GM12878 (cell line): ENCODE data around the gene LMCD1. TPM values are rescaled to one million over a fixed set of nuclear protein-coding genes. Genes with fewer than 3 reads are reported as not detected.

ENCODE experiments used
- ATAC-seq: fragments of 200-7000 bp; cut with Tn5 transposase; 3 replicates; pipeline ENCODE4 v1.9.1; 2020; ENCODE audit warnings: mild to moderate bottlenecking, moderate library complexity
- BruUV-seq: library from RNA; stranded (reverse); fragments of 400-500 nt; replicated peaks from 2 replicates; lab custom pipeline; 2021; lab: Mats Ljungman, UMichigan
- CTCF ChIA-PET: fragments of 300-600 bp; sonication (Branson Sonifier 250); formaldehyde crosslinking; extraction: SDS; loops from one replicate; lab custom pipeline; 2021; ENCODE audit warnings: inconsistent platforms; lab: Yijun Ruan, JAX
- POLR2A ChIA-PET: fragments of 350-600 bp; formaldehyde crosslinking; extraction: SDS; loops from one replicate; lab custom pipeline; 2021; ENCODE audit warnings: inconsistent platforms; lab: Charles Lee
- RAD21 ChIA-PET: fragments of 300-600 bp; sonication (Branson Sonifier 250); formaldehyde crosslinking; loops from one replicate; lab custom pipeline; 2023; ENCODE audit warnings: antibody characterized with exemption; ENCODE audit not compliant: unreplicated experiment; lab: Charles Lee
- SMC1A ChIA-PET: fragments of 300-600 bp; sonication (Branson Sonifier 250); formaldehyde crosslinking; loops from one replicate; lab custom pipeline; 2023; ENCODE audit not compliant: unreplicated experiment, uncharacterized antibody; lab: Charles Lee
- DNase-seq: peaks from one replicate; pipeline ENCODE4 v3.0.0-alpha.2; 2011; ENCODE audit warnings: low read depth, low spot score
- FAIRE-seq: peaks from 3 replicates; lab custom pipeline; 2011; peaks lifted over from hg19 to GRCh38; lab: Jason Lieb, UNC
- H2AFZ ChIP-seq: 2 replicates; pipeline ENCODE4 v1.6.0; 2011; ENCODE audit warnings: low read depth, low read length, control low read depth; ENCODE audit not compliant: control insufficient read depth
- H3K27ac ChIP-seq: 2 replicates; pipeline ENCODE4 v1.5.1; 2011; ENCODE audit warnings: control low read depth; ENCODE audit not compliant: control insufficient read depth, insufficient read depth
- H3K27me3 ChIP-seq, 2 experiments: replicated peaks in 1 of 2; 2 replicates each; pipeline versions ENCODE4 v1.6.0 to v1.6.1; 2011; ENCODE audit warnings: low read length in 1 of 2; ENCODE audit not compliant: control insufficient read depth in 2 of 2, insufficient read depth in 2 of 2
- H3K36me3 ChIP-seq, 2 experiments: 2 replicates each; pipeline ENCODE4 v1.5.1; 2011; ENCODE audit warnings: low read length in 1 of 2; ENCODE audit not compliant: control insufficient read depth in 2 of 2, insufficient read depth in 2 of 2
- H3K4me1 ChIP-seq: 2 replicates; pipeline ENCODE4 v1.6.1; 2011; ENCODE audit warnings: mild to moderate bottlenecking, low read length, moderate library complexity, mixed read lengths; ENCODE audit not compliant: control insufficient read depth, insufficient read depth
- H3K4me2 ChIP-seq: 2 replicates; pipeline ENCODE4 v1.6.0; 2011; ENCODE audit warnings: control low read depth; ENCODE audit not compliant: control insufficient read depth, insufficient read depth
- H3K4me3 ChIP-seq: fragments of 200-600 bp; sonication (generic); 2 replicates; pipeline ENCODE4 v1.5.1; 2016
- H3K79me2 ChIP-seq: 2 replicates; pipeline ENCODE4 v1.6.0; 2011; ENCODE audit warnings: low read length; ENCODE audit not compliant: control insufficient read depth, insufficient read depth
- H3K9ac ChIP-seq: 2 replicates; pipeline ENCODE4 v1.8.0; 2011; ENCODE audit warnings: low read length, control low read depth, mixed read lengths; ENCODE audit not compliant: control insufficient read depth, insufficient read depth
- H3K9me3 ChIP-seq: replicated peaks from 3 replicates; pipeline ENCODE4 v1.5.1; 2011; ENCODE audit warnings: mild to moderate bottlenecking, low read length; ENCODE audit not compliant: control insufficient read depth, insufficient read depth
- H4K20me1 ChIP-seq: 2 replicates; pipeline ENCODE4 v1.6.0; 2011; ENCODE audit not compliant: control insufficient read depth, insufficient read depth
- ATF7 ChIP-seq: fragments of 450-650 bp; IDR thresholded peaks from 2 replicates; pipeline ENCODE4 v1.6.1; 2016; ENCODE audit warnings: low read depth, mild to moderate bottlenecking
- NR2C2 ChIP-seq: IDR thresholded peaks from 2 replicates; pipeline ENCODE4 v1.6.1; 2011; ENCODE audit warnings: borderline replicate concordance, low read depth; ENCODE audit not compliant: control insufficient read depth, insufficient read length
- SPI1 ChIP-seq: IDR thresholded peaks from 2 replicates; pipeline ENCODE4 v1.6.1; 2011; ENCODE audit warnings: low read depth, mild to moderate bottlenecking, low read length, moderate library complexity, borderline replicate concordance; ENCODE audit not compliant: insufficient read depth
- WGBS: methylation state at CpG from one replicate; pipeline ENCODE4 v1.1.6; 2016; ENCODE audit warnings: low lambda C conversion rate; ENCODE audit not compliant: insufficient replicate concordance, insufficient coverage; ENCODE audit errors: missing lambda C conversion rate; 5-methylcytosine and 5-hydroxymethylcytosine counted together
- in situ Hi-C: fragments of 300-500 bp; cut with MboI; formaldehyde crosslinking; loops from 9 replicates; pipeline ENCODE4 v1.14.3; 2018; ENCODE audit warnings: mixed read lengths
- intact Hi-C: fragments of 100-400 bp; cut with micrococcal nuclease; formaldehyde crosslinking; loops from one replicate; pipeline ENCODE4 v1.14.2; 2022; ENCODE audit not compliant: unreplicated experiment
- polyA plus RNA-seq, 11 experiments: library from polyadenylated mRNA; depleted of rRNA in 4 of 11; unstranded in 6 of 11; stranded (reverse) in 5 of 11; fragments of >200 nt; fragmentation: Nextera tagmentation in 4 of 11; fragmentation: Illumina TruSeq in 1 of 11; extraction: Ambion mirVana in 4 of 11; extraction: Trizol in 1 of 11; gene quantifications; 1 replicate in 1 of 11; 2 replicates in 10 of 11; pipeline versions ENCODE4 v1.2.1 to v1.2.3, GENCODE V29; 2011 to 2016; ENCODE audit warnings: inconsistent platforms in 2 of 11, missing spikeins in 2 of 11, low read depth in 1 of 11
- total RNA-seq, 4 experiments: library from RNA; depleted of rRNA in 3 of 4; stranded (reverse); fragments of >200 nt in 3 of 4; fragmentation: Illumina TruSeq in 1 of 4; extraction: Trizol in 1 of 4; gene quantifications; 2 replicates each; pipeline versions ENCODE4 v1.2.1 to v1.2.3, GENCODE V29; 2013 to 2021

The LMCD1 gene
- total and polyA plus RNA-seq, 10 of the 15 experiments (the other 5 are each of a cell fraction or from before 2014, with no cell fraction given), result 0.27 to 6.4 (median 1.7) TPM

GRCh38 chr3:8490079-8490552, 11.5 kb upstream of the LMCD1 start:
- H3K27ac ChIP-seq, result no peak overlapping the region
- WGBS, result 49% methylated on average over 4 of the region's 4 CpGs
- H3K9me3 ChIP-seq, result no peaks in the 10 kb centered on the region
- TF ChIP-seq ATF7, result peak; percentile 70
- TF ChIP-seq SPI1, result no peak
- in situ Hi-C loops, result no loop called here
- no peaks in the 10 kb centered on the region for H3K79me2 ChIP-seq
- ChIA-PET SMC1A (interaction anchor here (1.1 to 2.4 kb wide), 5 partner anchors 9 to 134 kb away, joined by 3 to 12 read pairs (median 4); no protein-coding TSS in a partner anchor), RAD21 (no interaction called here), CTCF (interaction anchor here (1.4 kb wide), 1 partner anchor 18 kb away, joined by 3 read pairs; no protein-coding TSS in a partner anchor), POLR2A (interaction anchor here (0.8 kb wide), 1 partner anchor 45 kb away, joined by 3 read pairs; no protein-coding TSS in a partner anchor)
- no peak for DNase-seq
- no TSS peak for BruUV-seq
- no peak overlapping the region for H3K4me2 ChIP-seq
- H3K36me3 ChIP-seq, result no peaks in the 10 kb centered on the region
- ATAC-seq, result no peak
- H3K4me3 ChIP-seq, result no peak overlapping the region
- intact Hi-C loops, result no loop called here
- H3K9ac ChIP-seq, result no peak overlapping the region
- no peak for FAIRE-seq
- no peaks in the 10 kb centered on the region for H3K27me3 ChIP-seq
- H2AFZ ChIP-seq, result no peak overlapping the region
- no peaks in the 10 kb centered on the region for H3K4me1 ChIP-seq
- H4K20me1 ChIP-seq, result no peaks in the 10 kb centered on the region

DNA sequence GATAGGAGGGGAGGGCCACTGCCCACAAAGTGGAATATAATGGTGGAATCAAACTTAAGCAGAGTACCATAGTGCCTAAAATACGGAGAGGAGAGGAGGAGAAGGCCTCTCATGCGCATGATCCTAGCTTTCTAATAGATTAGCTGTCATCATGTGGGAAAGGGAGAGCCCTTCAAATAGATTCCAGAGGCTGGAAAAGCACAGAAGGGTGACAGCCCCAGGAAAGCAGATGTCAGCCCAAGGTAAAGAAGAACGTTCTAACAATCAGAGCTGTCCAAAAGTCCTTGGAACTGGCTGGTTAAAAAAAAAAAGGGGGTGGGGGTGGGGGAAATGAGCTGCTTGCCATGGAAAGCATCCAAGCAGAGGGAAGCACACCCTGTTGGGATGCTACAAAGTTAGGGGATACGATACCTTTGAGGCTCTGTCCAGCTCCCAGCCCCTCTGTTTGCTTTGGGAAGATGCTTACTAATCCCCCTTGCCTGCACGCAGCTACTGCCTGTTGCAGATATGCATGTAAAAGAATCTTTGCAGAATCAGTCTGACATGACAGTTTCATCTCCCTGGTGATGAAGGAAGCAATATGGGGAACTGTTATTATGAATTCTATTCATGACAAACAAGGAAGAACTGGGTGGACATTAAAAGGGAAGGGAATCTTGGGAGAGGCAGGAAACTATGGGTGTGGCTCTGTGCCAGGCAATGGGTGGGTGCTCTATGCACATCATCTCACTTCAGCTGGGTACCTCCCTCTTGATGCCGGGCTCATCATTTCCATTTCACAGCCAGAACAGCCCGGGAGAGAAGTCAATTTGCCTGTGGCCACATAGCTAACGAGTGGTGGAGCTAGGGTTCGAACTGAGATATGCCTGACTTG, 10.1 kb upstream of the LMCD1 start:
- H3K27ac ChIP-seq, result no peak overlapping the region
- no TSS peak for BruUV-seq
- FAIRE-seq (no peak), ATAC-seq (no peak), DNase-seq (no peak)
- H3K79me2 ChIP-seq, result no peaks in the 10 kb centered on the region
- intact Hi-C loops (no loop called here), in situ Hi-C loops (no loop called here)
- ChIA-PET RAD21 (no interaction called here), CTCF (interaction anchor here (0.7 to 1.4 kb wide), 3 partner anchors 13 to 130 kb away, joined by 3 to 4 read pairs (median 3); no protein-coding TSS in a partner anchor), SMC1A (interaction anchor here (0.7 to 2.4 kb wide), 5 partner anchors 7 to 1847 kb away, joined by 3 to 12 read pairs (median 4); no protein-coding TSS in a partner anchor), POLR2A (interaction anchor here (0.9 kb wide), 1 partner anchor 31 kb away, joined by 5 read pairs; no protein-coding TSS in a partner anchor)
- H3K4me2 ChIP-seq, result no peak overlapping the region
- TF ChIP-seq NR2C2, result no peak
- no peak overlapping the region for H3K4me3 ChIP-seq
- 26% methylated on average over 9 of the region's 9 CpGs for WGBS
- no peak overlapping the region for H2AFZ ChIP-seq
- H3K9ac ChIP-seq, result no peak overlapping the region
- no peaks in the 10 kb centered on the region for H4K20me1 ChIP-seq
- H3K4me1 ChIP-seq, result no peaks in the 10 kb centered on the region
- H3K27me3 ChIP-seq, result no peaks in the 10 kb centered on the region
- H3K36me3 ChIP-seq, result no peaks in the 10 kb centered on the region
- no peaks in the 10 kb centered on the region for H3K9me3 ChIP-seq
